HG03097 (cell line): ENCODE measurements around the gene CYTH3.

ENCODE experiments used
- ATAC-seq: cut with Tn5 transposase; IDR thresholded peaks from one replicate; pipeline ENCODE4 v1.9.1; 2021; ENCODE audit not compliant: unreplicated experiment, low FRiP score

CYTH3 gene

GRCh38 chr7:6127110-6127490 lies 145.3 kb downstream of the CYTH3 start:
- no peak for ATAC-seq

- no peak for ATAC-seq
These were observed 148.6 kb downstream of the CYTH3 start for GRCh38 chr7:6123843-6124242.

- no peak for ATAC-seq
These were observed 151.3 kb downstream of the CYTH3 start for GRCh38 chr7:6121141-6121540.

- ATAC-seq: no peak
These were observed 154.9 kb downstream of the CYTH3 start for GRCh38 chr7:6117533-6117932.

GRCh38 chr7:6116211-6116610 lies 156.2 kb downstream of the CYTH3 start:
- no peak for ATAC-seq
